HG02870 (cell line): Measurements from ENCODE around the gene LMNB1.
"Not testable (repeated sequence)": the region's sequence is repeated elsewhere in the genome, so short reads cannot be mapped to it uniquely, and the experiment has no call there.

Experiments
- ATAC-seq: cut with Tn5 transposase; IDR thresholded peaks from one replicate; pipeline ENCODE4 v1.9.1; 2021; ENCODE audit warnings: mild to moderate bottlenecking, moderate library complexity; ENCODE audit not compliant: unreplicated experiment

LMNB1 gene

DNA sequence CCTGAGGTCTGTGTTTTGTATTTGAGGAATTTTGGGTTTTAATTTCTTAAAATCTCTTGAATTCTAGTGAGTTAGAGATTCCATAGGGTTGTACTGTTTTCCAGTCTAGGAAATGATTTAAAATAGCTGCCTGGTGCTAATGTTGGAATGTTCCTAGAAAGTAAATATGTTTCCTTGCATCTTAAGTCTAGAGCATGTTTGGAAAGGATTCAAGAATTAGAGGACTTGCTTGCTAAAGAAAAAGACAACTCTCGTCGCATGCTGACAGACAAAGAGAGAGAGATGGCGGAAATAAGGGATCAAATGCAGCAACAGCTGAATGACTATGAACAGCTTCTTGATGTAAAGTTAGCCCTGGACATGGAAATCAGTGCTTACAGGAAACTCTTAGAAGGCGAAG lies 41.8 kb downstream of the LMNB1 start:
- ATAC-seq, result no peak

DNA sequence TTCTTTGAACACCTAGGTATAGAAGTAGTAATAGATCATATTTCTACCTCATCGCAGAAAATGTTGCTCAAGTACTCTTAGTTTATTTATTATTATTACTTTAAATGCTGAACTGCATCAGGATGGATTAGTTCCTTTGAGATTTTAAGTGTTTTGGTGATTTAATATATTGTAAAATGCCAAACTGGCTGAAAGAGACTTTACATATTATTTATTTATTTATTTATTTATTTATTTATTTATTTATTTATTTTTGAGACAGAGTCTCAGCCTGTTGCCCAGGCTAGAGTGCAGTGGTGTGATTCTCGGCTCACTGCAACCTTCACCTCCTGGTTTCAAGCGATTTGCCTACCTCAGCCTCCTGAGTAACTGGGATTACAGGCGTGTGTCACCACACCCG lies 42.3 kb downstream of the LMNB1 start:
- ATAC-seq, result no peak

DNA sequence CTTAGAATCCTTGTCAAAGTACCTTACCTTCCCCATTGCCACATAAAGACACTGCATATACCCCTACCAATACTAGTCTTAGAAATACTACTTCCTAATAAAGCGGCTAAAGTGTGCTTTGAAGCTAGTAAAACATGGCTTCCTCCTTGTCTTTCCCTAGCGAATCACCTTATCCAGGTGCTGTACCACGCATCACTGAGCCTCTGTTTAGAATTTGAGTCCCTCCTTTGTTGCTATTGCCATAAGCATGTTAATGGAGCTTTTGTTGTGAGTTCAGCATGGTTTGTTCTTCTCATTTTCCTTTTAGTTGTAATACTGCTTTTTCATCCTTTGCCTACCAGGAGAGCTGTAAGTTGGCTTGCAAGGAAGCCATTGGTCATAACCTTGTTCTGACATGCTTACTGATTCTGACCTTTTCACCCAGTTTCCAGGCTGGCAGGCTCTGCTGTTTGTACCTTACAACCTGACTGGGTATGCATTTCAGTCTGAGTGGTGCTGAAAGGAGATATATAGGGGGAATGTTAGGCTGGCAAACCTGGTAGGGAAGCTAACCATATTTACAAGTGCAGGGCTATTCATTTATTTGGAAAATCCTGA lies 49.8 kb downstream of the LMNB1 start:
- ATAC-seq, result no peak

DNA sequence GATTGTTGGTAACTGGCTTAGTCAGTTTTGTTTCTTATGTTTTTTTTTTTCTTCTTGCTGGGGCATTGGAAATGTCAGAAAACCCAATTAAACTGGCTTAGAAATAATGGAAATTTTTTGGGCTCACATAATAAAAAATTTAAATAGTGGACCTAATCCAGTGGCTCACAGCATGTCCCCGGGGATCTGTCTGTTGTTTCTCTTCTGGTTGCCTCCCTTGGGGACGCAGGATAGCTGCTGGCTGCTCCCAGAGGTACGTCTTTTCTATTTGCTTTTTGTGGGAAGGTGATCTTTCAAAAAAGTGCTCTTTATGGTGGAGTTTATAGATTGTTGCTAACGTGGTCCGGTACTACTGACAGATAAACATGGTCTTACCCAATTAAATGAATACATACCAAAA lies 52.2 kb downstream of the LMNB1 start:
- no peak for ATAC-seq

GRCh38 chr5:126830061-126830460 lies 53.1 kb downstream of the LMNB1 start:
- no peak for ATAC-seq

DNA sequence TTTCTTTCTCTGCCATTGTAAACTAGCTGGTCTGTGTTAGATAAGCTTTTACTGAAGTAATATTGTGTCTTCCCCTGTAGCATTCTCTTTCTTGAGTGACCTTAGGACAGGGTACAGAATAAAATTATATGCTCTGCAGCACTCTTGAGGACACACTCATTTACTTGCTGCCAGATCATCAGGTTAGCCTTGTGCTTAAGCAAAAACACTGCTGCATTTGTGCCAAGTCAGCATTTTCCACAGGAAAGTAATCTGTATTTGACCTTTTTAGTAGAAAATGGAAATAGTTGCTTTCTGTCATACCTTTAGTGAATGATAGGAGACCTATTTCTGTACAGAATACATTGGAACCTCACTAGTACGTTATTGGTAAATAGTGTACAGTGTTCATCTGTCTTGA lies 54.2 kb downstream of the LMNB1 start:
- ATAC-seq, result no peak

DNA sequence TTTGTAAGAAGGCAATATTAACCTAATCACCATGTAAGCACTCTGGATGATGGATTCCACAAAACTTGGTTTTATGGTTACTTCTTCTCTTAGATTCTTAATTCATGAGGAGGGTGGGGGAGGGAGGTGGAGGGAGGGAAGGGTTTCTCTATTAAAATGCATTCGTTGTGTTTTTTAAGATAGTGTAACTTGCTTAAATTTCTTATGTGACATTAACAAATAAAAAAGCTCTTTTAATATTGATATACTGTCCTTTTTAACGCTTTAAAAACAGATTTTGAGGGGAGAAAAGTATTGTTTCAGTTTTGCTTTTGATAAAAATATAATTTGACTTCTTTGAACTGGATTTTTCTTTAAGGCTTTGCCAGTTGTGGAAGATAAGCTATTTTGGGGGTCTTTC lies 59.8 kb downstream of the LMNB1 start:
- ATAC-seq, result no peak

GRCh38 chr5:126837242-126837641 lies 60.3 kb downstream of the LMNB1 start:
- ATAC-seq, result no peak

GRCh38 chr5:126837906-126838539 lies 61.1 kb downstream of the LMNB1 start:
- ATAC-seq, result no peak

DNA sequence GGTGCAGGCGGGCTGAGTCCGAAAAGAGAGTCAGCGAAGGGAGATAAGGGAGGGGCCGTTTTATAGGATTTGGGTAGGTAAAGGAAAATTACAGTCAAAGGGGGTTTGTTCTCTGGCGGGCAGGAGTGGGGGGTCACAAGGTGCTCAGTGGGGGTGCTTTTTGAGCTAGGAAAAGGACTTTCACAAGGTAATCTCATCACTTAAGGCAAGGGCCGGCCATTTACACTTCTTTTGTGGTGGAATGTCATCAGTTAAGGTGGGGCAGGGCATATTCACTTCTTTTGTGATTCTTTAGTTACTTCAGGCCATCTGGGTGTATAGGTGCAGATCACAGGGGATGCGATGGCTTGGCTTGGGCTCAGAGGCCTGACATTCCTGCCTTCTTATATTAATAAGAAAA lies 62.5 kb downstream of the LMNB1 start:
- not testable (repeated sequence) for ATAC-seq

DNA sequence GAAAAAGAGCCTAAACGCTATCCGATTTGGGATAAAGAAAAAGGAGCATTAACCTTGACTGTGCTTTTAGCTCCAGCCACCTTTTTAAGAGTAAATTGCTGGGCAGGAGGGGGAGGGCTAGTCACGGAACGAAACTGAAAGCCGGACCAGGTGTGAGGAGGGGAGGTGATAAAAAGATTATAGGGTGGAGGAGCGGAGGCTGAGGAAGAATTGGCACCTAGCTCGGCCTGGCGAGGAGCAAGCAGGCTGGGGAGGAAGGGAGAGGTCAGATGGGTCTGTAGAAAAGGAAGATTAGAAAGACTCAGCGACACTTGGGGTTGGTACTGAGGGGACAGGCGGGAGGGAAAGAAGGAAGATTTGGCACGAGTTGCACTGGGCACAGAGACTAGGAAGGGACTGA lies 66.4 kb downstream of the LMNB1 start:
- not testable (repeated sequence) for ATAC-seq

DNA sequence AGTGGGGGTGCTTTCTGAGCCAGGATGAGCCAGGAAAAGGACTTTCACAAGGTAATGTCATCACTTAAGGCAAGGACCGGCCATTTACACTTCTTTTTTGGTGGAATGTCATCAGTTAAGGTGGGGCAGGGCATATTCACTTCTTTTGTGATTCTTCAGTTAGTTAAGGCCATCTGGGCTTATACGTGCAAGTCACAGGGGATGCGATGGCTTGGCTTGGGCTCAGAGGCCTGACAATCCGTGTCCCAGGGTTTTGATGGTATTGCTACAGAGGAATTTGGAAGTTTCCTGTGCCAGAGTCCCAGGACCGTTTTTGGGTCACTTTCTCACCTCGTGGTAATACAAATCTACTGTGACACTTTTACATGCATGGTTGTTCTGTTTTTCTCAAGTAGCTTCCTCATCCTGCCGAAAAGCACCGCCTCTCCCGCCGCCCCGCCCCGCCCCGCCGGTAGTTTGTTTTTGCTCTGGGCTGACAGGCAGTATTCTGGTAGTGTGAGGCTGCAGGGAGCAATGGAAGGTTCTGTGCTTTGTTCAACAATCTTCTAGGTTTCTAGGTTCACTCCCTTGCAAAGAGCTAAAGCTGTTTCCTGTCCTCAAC lies 68.6 kb downstream of the LMNB1 start:
- peak; percentile 87 for ATAC-seq

DNA sequence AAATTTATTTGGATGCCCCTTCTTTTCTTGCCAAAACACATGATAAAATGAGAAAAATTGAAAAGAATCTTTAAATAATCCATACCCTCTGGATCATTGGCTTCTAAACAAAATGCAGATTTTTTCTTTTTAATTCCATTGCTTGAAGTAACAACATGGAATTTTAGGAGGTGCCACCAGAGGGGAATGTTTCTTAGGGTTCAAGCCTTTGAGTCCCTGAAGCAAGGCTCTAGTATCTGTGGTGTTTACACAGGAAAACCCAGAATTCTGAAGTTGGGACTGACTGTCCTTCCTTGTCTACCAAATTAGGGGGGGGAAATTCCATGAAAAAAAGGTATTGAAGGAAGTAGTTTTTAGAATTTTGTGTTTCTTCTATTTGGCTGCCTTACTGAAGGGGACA lies 69.4 kb downstream of the LMNB1 start:
- no peak for ATAC-seq

DNA sequence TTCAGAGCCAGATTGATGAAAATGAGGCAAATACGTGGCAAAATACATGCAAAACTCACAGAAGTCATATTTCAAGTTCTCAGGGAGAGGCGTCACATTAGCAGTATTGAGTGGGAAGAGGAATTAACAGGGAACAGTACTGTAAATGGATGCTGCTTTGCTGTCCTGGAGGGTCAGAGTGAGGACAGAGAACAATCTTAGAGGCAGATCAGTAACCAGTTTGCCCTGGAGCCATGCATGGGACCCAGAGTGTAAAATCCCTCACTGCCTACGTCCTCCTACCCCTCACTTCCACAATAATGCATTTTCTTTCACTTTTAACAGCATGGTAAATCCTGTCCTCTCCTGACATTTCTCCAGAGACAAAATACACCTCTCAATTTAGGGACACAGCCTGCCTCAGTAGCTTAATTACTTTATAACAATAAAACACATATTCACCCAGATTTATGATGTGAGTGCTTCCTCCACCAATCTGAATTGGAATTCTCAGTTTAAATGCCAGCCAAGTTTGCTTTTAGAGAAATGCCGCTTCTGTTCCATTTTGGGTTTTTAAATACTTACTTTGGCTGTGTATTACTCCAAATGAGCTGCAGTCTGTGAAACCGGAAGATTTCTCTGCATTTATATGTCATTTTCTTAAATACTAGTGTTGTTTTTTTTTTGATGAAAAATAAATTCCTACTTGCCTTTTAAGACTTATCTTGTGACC lies 70.0 kb downstream of the LMNB1 start:
- no peak for ATAC-seq

GRCh38 chr5:126847456-126847820 lies 70.5 kb downstream of the LMNB1 start:
- ATAC-seq, result no peak

- no peak for ATAC-seq
Measured at GRCh38 chr5:126847826-126848251, 70.9 kb downstream of the LMNB1 start.

- ATAC-seq, result no peak
Measured at GRCh38 chr5:126848253-126848652, 71.3 kb downstream of the LMNB1 start.

- ATAC-seq, result no peak
Measured at GRCh38 chr5:126849101-126849678, 72.3 kb downstream of the LMNB1 start.

DNA sequence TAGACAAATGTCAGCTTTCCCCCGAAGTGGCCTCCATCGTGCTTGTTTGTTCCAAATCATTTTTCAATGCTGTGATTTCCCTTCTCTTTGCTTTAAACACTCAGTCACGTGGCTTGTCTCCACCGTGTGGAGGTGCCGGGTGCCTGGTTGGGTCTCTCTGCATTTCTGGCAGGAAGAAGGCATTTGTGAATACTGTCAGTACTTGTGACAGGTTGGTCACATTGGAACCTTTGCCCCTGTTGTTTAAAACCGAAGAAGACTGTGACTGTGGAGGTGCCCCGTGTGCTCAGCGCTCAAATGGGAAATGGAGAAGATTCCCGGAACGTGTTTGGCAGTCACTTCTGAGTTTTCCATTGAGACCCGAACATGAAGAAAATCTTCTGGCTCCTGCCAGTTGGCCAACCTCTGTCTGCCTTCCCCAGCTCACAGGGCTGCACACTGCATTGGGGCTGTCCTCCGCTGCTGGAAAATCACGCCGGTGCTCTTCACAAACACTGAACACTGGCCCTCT lies 74.6 kb downstream of the LMNB1 start:
- ATAC-seq, result no peak

GRCh38 chr5:126852091-126852571 lies 75.2 kb downstream of the LMNB1 start:
- ATAC-seq, result peak; percentile 90

GRCh38 chr5:126852841-126853271 lies 75.9 kb downstream of the LMNB1 start:
- ATAC-seq, result no peak
